HT-29 (cell line): ENCODE measurements around the gene HNRNPC. TPM values are rescaled to one million over a fixed set of nuclear protein-coding genes. Genes with fewer than 3 reads are reported as not detected.
"Not testable (repeated sequence)": the region's sequence is repeated elsewhere in the genome, so short reads cannot be mapped to it uniquely, and the experiment has no call there.

Source experiments
- DNase-seq: peaks from one replicate; pipeline ENCODE4 v3.0.0-alpha.2; 2015; ENCODE audit warnings: low spot score
- total RNA-seq: library from RNA; depleted of rRNA; stranded (reverse); fragments of >200 nt; shearing (Covaris generic); gene quantifications from 2 replicates; pipeline ENCODE4 v1.2.3, GENCODE V29; 2014; rRNA removed

The HNRNPC gene
- 375 and 471 TPM in 2 replicates for total RNA-seq

DNA sequence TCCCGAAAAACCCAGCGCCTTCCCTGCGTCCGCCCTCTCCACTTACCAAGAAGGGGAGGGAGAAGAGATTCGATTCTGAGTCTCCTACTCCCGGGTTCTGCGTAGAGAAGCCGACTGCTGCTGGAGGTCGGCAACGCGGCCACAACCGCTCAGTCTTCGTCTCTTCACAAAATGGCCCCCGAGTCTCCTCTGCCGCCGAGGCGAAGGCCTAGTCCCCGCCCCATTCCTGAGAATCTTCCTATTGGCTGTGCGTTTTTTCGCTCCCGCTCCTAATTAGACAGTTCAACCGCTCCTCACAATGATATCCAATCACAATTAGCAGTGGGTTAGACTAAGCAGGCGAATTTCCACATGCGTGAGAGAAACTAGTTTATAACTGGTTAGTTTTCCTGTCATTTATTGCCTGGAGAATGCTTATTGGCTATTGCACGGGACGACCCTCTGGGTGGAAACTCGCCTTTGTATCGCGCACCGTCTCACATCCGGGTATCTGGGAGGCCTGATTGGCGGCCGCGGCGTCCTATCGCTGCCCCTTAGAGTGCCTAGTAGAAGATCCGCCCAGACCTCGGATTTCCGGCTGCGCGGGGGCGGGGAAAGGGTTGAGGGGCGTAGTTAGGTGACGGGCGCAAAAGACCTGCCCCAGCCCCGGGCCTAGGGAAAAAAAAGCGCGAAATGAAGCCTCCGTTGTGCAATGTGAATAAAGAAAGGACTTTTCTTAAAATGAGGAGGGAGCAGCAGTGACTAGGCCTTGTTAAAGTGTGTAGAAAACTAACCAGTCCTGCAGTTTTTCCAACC is at the start of gene HNRNPC:
HNRNPC (minus strand) TSS at position 191 of the 795 bp plus-strand sequence. CDS start 35,249 bp downstream, outside the sequence.
- DNase-seq = peak; percentile 99

DNA sequence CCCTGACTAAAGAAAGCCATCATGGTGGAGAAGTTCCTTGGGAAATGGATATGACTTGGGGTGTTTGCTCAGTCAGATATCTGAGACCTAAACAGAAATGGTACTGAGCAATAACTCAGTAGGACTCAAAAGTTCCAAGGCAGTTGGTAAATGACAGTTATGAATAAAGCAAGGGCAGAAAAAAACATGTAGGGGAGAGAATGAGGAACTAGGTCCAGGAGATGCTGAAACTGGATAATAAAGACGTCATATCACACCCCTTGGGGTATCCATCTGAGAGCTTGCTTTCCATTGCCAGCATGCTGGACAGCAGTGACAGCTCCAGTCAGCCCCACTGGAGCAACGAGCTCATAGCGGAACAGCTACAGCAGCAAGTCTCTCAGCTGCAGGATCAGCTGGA is 48.2 kb upstream of the HNRNPC start:
- DNase-seq = no peak

DNA sequence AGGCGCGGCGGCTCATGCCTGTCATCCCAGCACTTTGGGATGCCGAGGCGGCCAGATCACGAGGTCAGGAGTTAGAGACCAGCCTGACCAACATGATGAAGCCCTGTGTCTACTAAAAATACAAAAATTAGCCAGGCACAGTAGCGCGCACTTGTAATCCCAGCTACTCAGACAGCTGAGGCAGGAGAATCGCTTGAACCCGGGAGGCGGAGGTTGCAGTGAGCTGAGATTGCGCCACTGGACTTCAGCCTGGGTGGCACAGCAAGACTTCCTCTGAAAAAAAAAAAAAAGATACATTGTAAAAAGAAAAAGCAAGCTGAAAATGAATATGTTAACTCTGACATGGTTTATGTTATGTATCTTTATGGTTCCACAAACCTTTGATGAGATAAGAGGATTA is 44.3 kb upstream of the HNRNPC start:
- no peak for DNase-seq

DNA sequence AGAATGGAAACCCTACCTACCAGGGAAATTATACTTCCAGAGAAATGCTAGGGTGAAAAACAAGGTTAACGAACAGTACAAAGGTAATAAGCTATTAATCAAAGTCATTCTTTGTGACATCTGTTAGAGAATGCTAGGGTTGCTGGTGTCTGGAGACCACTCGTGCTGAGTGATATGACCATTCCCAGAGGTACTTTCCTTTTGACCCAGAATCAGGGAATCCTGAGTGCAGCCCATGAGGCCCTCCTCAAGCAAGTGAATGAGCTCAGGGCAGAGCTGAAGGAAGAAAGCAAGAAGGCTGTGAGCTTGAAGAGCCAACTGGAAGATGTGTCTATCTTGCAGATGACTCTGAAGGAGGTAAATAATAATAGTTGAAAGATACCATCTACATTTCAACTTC is 42.4 kb upstream of the HNRNPC start:
- no peak for DNase-seq

DNA sequence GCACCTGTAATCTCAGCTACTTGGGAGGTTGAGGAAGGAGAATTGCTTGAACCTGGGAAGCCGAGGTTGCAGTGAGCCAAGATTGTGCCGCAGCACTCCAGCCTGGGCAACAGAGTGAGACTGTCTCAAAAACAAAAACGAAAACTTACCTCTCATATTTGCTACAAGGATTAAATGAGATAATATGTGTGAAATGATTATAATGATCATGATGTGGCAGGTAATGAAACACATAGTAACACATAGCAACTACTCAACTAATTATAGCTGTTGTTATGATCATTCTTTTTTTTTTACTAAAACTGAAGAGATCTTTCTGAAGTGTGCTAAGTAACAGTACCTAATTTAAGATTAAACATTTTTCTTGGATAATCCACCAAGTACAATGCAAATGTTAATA is 40.7 kb upstream of the HNRNPC start:
- DNase-seq = no peak

DNA sequence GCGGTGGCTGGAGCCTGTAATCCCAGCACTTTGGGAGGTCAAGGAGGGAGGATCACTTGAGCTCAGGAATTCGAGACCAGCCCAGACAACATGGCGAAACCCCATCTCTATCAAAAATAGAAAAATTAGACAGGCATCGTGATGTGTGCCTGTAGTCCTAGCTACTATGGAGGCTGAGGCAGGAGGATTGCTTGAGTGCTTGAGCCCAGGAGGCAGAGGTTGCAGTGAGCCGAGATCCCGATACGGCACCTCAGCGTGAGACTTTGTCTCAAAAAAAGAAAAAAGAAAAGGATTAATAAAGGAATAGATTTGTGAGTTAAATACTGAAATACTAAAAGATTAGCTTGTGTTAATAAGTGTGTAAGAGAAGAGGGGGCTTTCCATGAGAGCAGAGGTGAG is 40.0 kb upstream of the HNRNPC start:
- no peak for DNase-seq

DNA sequence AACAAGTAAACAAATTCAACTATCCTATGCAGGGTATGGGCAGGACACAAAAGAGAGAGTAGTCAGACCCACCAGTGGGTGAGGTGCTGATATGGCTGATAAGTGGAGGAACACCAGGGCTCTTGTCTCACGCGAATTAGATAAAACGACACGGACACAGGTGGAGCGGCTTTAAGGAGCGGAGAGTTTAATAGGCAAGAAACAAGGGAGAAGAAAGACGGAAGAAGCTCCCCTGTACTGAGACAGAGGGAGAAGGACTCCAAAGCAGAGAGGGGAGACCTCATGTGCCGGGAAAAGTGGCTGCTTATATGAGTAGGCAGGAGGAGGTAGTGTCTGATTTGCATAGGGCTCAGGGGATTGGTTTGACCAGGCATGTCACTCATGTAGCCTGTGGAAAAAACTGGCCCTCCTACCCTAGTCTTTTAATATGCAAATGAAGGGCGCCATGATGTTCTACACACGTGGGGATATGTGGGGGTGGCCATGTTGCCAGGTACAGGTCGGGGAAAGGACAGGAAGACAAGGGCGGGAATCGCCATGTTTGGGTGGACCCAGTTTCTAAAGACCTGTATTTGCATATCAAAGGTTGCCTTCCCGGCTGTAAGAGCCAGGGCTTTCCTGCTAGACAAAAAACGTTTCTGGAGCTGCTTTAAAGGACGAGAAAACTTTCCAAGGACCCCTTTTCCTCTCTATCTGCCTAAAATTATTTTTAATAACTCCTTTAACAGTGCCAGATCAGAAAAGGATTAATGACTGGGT is 39.4 kb upstream of the HNRNPC start:
- peak; percentile 81 for DNase-seq

DNA sequence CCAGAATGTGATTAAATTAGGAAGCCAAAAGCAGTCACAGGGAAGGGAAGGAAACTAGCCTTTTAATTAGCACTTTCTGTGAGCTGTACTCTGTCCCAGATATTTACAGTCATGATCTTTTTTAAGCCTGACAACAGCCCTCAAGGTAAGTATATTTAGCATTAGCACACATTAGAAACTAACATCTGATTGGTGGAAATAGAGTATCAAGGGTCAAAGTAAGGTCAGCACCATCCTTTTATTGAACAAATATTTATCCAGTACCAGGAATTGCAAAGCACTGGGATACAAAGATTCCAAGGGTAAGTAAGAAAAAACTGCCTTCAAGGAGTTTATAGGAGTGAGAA is 38.9 kb upstream of the HNRNPC start:
- peak; percentile 49 for DNase-seq

DNA sequence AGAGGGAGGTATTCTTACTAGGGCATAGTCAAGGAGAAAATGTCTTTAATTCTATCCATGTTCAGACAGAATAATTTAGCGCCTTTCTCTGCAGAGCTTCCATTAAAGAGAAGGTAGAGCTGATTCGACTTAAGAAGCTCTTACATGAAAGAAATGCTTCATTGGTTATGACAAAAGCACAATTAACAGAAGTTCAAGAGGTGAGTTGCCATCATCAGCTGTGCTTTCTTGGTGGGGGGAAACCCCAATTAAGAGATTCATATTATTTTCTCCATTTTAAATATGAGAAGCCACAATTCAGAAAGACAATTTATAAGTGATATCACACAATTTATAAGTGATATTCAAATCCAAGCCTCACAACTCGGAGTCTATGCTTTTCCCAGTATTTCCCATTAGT is 38.4 kb upstream of the HNRNPC start:
- no peak for DNase-seq

DNA sequence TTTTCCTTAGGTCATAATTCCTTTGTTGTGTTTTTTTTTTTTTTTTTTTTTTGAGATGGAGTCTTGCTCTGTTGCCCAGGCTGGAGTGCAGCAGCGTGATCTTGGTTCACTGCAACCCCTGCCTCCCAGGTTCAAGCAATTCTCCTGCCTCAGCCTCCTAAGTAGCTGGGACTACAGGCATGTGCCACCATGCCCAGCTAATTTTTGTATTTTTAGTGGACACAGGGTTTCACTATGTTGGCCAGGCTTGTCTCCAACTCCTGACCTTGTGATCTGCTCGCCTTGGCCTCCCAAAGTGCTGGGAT is 33.5 kb upstream of the HNRNPC start:
- DNase-seq = not testable (repeated sequence)

DNA sequence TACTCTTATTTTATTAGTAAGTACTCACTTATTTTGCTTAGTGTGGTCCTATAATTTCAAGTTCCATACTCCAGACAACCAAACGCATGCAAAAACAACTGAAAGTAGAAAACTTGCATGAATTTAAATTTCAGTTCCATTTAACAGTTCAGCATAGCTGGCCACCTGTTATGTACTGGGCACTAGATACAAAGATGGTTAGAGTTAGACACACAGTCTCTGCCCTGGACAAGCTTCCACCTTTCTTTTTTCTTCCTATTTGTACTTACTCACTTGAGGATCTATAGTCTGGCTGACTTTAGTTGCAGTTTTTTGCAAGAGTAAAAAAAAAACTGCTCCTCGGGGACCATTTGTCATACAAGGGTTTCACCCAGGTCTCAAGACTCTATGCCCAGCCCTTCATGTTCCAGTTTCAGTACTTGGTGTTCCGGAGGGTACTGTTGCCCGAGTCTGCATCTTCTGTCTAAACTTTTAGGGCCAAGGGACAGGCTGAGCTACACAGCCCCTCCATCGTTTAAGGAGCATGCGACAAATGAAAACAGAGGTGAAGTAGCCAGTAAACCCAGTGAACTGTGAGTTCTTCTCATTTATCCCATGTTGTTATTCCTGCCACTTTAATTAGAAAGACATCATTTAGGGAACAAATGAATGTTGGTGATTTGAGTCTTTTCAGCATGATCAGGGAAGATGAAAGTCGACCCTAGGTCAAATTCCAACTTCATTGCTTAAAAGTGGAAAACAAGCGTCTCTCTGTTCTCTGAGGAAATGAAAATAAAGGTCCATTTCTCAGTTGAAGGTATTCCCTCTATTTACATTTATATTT is 33.0 kb upstream of the HNRNPC start:
- DNase-seq = no peak

DNA sequence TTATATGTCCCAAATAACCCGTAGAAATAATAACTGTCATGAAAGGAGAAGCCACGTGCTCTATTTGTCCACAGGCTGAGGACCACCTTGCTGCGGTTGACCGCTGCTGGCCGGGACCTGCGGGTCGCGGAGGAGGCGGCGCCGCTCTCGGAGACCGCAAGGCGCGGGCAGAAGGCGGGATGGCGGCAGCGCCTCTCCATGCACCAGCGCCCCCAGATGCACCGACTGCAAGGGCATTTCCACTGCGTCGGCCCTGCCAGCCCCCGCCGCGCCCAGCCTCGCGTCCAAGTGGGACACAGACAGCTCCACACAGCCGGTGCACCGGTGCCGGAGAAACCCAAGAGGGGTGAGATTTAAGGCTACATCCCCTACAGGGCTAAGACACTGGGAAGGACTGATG is 31.6 kb upstream of the HNRNPC start:
- no peak for DNase-seq

DNA sequence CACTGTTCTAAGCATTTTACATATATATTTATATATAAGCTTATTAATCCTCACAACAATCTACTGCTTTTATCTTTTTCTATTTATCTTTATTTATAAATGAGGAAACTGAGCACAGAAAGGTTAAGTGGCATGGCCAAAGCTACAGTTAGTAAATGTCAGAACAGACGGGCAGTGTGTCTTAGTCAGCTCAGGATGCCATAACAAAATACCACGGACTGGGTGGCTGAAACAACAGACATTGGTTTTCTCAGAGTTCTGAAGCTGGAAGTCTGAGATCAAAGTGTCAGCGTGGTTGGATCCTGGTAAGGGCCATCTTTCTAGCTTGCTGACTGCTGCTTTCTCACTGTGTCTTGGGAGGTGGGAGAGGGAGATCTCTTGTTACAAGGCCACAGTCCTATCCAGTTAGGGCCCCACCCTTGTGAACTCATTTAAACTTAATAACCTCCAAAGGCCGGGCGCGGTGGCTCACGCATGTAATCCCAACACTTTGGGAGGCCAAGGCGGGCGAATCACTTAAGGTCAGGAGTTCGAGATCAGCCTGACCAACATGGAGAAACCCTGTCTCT is 30.4 kb upstream of the HNRNPC start:
- no peak for DNase-seq

DNA sequence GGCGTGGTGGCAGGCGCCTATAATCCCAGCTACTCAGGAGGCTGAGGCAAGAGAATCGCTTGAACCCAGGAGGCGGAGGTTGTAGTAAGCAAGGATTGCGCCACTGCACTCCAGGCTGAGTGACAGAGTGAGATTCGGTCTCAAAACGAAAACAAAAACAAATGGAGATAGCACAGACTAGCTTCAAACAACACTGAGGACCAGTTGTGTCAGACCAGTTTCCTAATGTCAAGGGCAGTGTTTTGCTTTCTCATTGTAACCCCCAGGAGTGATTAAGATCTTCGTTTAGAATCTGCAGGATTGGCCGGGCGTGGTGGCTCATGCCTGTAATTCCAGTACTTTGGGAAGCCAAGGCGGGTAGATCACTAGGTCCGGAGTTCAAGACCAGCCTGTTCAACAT is 29.1 kb upstream of the HNRNPC start:
- no peak for DNase-seq

DNA sequence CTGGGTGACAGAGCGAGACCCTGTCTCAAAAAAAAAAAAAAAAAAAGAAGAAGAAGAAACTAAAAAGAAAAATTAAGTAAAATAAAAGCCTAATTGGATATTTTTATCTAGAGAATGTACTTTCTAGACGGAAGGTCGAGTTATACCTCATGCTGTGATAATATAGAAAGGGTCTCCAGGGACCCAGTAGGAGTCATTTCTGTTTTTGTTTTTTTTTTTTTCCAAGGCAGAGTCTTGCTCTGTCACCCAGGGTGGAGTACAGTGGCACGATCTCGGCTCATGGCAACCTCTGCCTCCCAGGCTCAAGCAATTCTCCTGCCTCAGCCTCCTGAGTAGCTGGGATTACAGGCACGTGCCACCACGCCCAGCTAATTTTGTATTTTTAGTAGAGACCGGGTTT is 24.8 kb upstream of the HNRNPC start:
- DNase-seq = not testable (repeated sequence)

DNA sequence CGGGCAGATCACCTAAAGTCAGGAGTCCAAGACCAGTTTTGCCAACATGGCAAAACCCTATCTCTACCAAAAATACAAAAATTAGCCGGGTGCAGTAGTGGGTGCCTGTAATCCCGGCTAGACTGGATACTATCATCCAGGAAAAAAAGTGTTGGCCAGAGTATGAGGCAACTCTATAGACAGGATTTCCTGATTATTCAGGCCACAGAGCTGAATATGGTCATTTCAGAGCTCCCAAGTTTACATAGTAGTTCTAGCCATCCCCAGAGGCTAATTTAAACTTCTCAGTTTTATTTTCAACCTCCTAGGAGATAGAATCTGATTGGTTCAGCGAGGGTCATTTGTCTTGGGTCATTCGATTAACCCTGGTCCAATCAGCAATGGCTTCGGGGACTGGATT is 17.9 kb upstream of the HNRNPC start:
- DNase-seq = no peak

DNA sequence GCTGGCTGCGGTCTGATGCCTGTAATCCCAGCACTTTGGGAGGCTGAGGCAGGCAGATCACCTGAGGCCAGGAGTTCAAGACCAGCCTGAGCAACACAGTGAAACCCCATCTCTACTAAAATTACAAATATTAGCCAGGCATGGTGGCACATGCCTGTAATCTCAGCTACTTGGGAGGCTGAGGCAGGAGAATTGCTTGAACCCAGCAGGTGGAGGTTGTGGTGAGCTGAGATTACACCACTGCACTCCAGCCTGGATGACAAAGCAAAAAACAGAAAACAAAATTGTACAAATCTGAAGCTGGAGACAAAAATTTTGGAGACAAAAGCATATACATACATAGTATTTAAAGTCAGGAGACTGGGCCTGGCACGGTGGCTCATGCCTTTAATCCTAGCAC is 17.3 kb upstream of the HNRNPC start:
- not testable (repeated sequence) for DNase-seq

DNA sequence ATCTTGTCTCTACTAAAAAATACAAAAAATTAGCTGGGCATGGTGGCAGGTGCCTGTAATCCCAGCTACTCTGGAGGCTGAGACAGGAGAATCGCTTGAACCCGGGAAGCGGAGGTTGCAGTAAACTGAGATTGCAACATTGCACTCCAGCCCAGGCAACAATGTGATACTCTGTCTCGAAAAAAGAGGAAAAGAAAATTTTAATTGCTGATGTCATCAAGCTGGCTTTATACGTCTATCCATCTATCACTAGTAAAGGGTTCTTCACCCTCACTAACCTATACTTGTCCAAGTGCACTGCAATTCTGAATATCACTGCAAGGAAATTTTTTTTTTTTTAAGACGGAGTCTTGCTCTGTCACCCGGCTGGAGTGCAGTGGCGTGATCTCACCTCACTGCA is 12.7 kb upstream of the HNRNPC start:
- DNase-seq = not testable (repeated sequence)

DNA sequence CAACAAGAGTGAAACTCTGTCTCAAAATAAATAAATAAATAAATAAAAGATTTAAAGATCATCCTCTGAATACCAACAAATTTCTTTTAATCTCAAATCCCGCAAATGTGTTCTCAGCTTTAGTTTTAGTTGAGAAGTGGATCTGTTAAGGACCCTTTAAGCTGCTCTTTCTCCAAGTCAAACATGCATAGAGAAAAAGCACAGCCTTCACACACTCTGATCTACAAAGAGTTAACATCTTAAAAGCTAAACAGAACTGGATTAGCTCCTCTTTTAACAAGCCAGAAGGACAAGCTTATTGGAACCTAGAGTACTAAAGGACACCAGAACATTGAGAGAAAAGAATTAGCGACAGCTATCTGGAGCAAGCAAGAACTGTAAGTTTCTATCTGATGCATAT is 10.5 kb upstream of the HNRNPC start, which contains the start of gene RPGRIP1:
RPGRIP1 (plus strand) TSS at position 301 of the 400 bp plus-strand sequence. CDS start 7,894 bp downstream, outside the sequence.
- no peak for DNase-seq

DNA sequence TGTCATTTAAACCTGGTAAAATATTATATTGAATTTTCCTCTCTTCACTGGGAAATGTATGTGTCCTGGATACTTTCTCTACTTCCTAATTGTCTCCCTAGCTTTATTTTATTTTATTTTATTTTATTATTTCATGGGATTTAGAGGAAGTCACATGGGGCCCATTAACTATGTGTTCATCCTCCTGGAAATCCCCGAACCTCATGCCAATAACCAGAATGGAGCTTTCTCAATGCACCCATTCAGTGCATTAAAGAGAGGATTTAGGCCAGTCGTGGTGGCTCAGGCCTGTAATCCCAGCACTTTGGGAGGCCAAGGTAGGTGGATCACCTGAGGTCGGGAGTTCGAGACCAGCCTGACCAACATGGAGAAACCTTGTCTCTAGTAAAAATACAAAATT is 9.4 kb upstream of the HNRNPC start:
- no peak for DNase-seq

DNA sequence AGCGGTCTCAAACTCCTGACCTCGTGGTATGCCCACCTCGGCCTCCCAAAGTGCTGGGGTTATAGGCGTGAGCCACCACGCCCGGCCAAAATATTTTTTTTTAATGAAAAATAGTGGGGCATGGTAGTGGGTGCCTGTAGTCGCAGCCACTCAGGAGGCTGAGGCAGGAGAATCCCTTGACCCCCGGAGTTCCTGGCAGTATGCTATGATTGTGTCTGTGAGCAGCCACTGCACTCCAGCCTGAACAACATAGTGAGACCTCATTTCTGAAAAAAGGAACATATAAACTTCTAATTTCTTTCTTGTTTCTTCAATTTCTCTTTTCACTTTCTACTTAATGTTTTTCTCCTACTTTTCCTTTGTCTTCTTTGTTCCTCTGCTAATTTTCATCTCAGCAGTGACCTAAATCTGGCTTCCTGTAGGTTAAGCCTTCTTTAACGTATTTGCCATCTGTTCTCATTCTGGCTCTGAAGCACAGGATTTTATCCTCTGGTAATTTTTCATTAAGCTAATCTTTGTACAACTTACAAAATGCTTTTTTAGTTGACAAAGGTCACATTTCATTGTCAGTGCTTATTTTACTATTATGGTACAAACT is 6.1 kb upstream of the HNRNPC start:
- no peak for DNase-seq
